Mesothelial cell of epicardium (in vitro differentiated cells): ENCODE measurements around the gene INSIG2. TPM values are rescaled to one million over a fixed set of nuclear protein-coding genes. Genes with fewer than 3 reads are reported as not detected.

ENCODE experiments used
- DNase-seq, 2 experiments: peaks; one replicate each; pipeline ENCODE4 v3.0.0; 2021; ENCODE audit warnings: low spot score in 2 of 2; ENCODE audit not compliant: unreplicated experiment in 2 of 2
- H3K27ac Mint-ChIP-seq: 2 replicates; pipeline ENCODE4 v1.8.0; 2021; ENCODE audit warnings: mixed read lengths
- H3K27me3 Mint-ChIP-seq: 2 replicates; pipeline ENCODE4 v1.8.0; 2021; ENCODE audit warnings: low read depth, mixed read lengths
- H3K36me3 Mint-ChIP-seq: 2 replicates; pipeline ENCODE4 v1.8.0; 2021; ENCODE audit warnings: mixed read lengths
- H3K4me1 Mint-ChIP-seq: 2 replicates; pipeline ENCODE4 v1.8.0; 2021; ENCODE audit warnings: mixed read lengths
- H3K4me3 Mint-ChIP-seq: 2 replicates; pipeline ENCODE4 v1.8.0; 2021; ENCODE audit warnings: mild to moderate bottlenecking, moderate library complexity, mixed read lengths
- H3K9me3 Mint-ChIP-seq: 2 replicates; pipeline ENCODE4 v1.8.0; 2021; ENCODE audit warnings: mixed read lengths
- CTCF ChIP-seq: fragments of 200-600 bp; sonication (generic); IDR thresholded peaks from one replicate; pipeline ENCODE4 v1.5.0; 2021; ENCODE audit warnings: antibody characterized with exemption; ENCODE audit not compliant: unreplicated experiment
- total RNA-seq: library from RNA; stranded (reverse); gene quantifications from 3 replicates; pipeline ENCODE4 v1.2.1, GENCODE V29; 2021

Gene INSIG2
- total RNA-seq, 1 donor from 2014 or later, result 22.5 TPM

GRCh38 chr2:118145207-118145606, 56.9 kb downstream of the INSIG2 start:
- peaks cover 4% of the 10 kb centered on the region for H3K4me1 Mint-ChIP-seq
- no peaks in the 10 kb centered on the region for H3K36me3 Mint-ChIP-seq
- H3K27me3 Mint-ChIP-seq, result peaks cover 8% of the 10 kb centered on the region
- no peak for DNase-seq
- H3K27ac Mint-ChIP-seq, result no peak overlapping the region
- peaks cover 4% of the 10 kb centered on the region for H3K9me3 Mint-ChIP-seq
- no peak overlapping the region for H3K4me3 Mint-ChIP-seq
- no peak for TF ChIP-seq CTCF

GRCh38 chr2:118145806-118146205, 57.5 kb downstream of the INSIG2 start:
- Mint-ChIP-seq H3K9me3 (peaks cover 4% of the 10 kb centered on the region), H3K4me3 (no peak overlapping the region), H3K27me3 (peaks cover 12% of the 10 kb centered on the region), H3K36me3 (no peaks in the 10 kb centered on the region), H3K27ac (no peak overlapping the region), H3K4me1 (peaks cover 4% of the 10 kb centered on the region)
- DNase-seq, result no peak
- no peak for TF ChIP-seq CTCF

DNA sequence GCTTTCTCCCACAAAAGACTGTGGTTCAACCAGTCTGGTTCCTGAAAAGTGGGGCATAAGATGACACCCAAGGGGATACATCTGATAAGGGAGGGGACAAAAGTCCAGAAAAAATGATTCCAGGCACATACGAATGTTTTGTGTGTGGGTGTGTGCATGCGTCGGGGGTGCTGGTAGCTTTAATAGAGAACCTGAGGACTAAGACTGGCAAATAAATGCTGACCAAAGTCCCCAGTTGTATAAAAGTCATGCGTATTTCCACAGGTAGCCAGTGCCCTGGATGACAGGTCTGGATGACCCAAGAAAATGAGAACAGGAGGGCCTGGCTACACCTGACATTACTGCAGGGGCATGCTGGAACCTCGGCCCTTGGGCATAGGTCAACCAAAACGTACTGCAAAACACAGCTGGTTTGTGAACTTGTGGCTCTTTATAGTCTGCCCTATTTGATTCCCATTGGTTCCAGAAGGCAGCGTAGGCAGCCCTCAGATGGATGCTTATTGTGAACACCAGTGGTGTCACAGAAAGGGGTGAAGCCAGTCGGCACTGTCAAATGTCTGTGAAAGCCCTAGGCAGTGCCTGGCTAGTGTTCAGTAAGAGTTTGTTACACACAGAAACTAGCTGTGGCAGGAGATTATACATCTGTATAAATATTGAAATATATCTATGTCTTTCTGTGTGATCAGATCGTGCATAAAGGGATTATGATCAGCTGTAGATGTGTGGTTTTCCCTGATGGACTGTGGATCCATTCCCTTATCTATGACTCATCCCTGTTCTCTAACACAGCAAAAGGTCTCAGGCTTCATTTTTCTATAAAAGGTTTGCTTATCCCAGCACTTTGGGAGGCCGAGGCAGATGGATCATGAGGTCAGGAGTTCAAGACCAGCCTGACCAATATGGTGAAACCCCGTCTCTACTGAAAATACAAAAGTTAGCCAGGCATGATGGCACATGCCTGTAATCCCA, 58.3 kb downstream of the INSIG2 start:
- Mint-ChIP-seq H3K27ac (no peak overlapping the region), H3K27me3 (peaks cover 18% of the 10 kb centered on the region), H3K9me3 (peaks cover 4% of the 10 kb centered on the region), H3K4me1 (peaks cover 4% of the 10 kb centered on the region), H3K36me3 (no peaks in the 10 kb centered on the region), H3K4me3 (no peak overlapping the region)
- no peak for DNase-seq
- no peak for TF ChIP-seq CTCF

DNA sequence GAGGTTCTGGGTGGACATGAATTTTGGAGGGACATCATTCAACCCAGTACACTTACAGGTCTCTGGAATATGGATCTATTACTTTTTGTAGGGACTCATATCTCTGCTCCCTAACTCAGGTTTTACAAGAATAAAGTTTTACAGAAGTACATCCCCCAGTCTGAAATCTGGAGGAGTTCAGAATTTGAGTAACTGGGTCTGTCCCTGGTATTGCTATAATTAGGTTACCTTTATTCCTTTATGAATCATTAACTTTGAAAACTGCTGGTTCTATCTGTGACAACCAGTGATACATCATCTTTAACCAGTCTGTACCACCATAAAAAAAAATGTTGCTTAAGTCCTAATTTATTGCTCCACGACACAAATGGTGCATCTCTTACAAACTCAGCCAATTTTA, 59.9 kb downstream of the INSIG2 start:
- no peak overlapping the region for H3K27ac Mint-ChIP-seq
- no peak for TF ChIP-seq CTCF
- peaks cover 4% of the 10 kb centered on the region for H3K4me1 Mint-ChIP-seq
- peaks cover 19% of the 10 kb centered on the region for H3K27me3 Mint-ChIP-seq
- H3K36me3 Mint-ChIP-seq, result no peaks in the 10 kb centered on the region
- peaks cover 4% of the 10 kb centered on the region for H3K9me3 Mint-ChIP-seq
- no peak for DNase-seq
- H3K4me3 Mint-ChIP-seq, result no peak overlapping the region

DNA sequence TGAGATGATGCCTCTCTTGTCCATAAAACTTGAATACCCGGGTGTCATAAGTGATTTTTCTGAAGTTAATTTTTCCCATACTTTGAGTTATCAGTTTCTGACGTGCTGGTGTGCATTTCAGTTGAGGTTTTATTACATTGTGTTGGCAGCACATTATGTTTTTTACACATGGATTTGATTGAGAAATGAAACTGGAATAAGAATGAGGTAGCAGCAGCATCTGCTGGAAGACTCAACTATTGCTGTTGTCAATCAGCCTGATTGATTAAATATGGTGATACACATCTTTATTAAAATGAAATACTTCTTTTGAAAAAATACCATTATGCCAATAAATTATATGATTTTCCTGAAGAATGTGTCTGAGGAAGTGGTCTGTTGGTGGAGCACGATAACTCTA, 60.5 kb downstream of the INSIG2 start:
- H3K36me3 Mint-ChIP-seq, result no peaks in the 10 kb centered on the region
- no peak overlapping the region for H3K4me3 Mint-ChIP-seq
- H3K4me1 Mint-ChIP-seq, result peaks cover 4% of the 10 kb centered on the region
- no peaks in the 10 kb centered on the region for H3K9me3 Mint-ChIP-seq
- no peak for TF ChIP-seq CTCF
- peaks cover 19% of the 10 kb centered on the region for H3K27me3 Mint-ChIP-seq
- DNase-seq, result no peak
- no peak overlapping the region for H3K27ac Mint-ChIP-seq
